Measurements from ENCODE around the gene GDI2.
"Not testable (repeated sequence)": the region's sequence is repeated elsewhere in the genome, so short reads cannot be mapped to it uniquely, and the experiment has no call there.

The GDI2 gene

DNA sequence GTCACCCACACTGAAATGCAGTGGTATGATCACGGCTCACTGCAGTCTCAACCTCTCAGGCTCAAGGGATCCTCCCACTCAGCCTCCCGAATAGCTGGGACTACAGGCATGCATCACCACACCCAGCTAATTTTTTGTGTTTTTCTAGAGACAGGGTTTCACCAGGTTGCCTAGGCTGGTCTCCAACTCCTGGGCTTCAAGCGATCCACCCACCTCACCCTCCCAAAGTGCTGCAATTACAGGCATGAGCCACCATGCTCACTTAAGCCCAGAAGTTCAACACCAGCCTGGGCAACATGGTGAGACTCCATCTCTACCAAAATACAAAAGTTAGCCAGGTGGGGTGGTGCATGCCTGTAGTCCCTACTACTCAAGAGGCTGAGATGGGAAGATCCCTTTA is 33.5 kb downstream of the GDI2 start:
- no peak for DNase-seq

DNA sequence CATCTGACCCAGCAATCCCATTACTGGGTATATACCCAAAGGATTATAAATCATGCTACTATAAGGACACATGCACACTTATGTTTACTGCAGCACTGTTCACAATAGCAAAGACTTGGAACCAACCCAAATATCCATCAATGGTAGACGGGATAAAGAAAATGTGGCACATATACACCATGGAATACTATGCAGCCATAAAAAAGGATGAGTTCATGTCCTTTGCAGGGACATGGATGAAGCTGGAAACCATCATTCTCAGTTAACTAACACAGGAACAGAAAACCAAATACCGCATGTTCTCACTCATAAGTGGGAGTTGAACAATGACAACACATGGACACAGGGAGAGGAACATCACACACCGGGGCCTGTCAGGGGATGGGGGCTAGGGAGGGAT is 35.5 kb downstream of the GDI2 start:
- not testable (repeated sequence) for DNase-seq

DNA sequence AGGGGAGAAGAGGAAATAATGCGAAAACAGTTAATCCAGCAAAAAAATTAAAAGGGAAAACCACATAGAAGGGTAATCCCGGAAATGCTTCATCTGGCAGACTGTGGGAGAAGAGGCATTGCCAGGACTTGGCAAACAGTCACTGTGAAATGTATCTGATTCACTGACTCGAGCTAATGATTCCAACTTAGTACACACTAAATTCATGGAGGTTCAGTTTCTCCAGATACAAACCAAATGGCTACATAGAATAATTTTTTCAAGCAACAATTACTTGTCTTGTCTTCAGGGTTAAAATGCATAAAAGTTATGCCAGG is 36.4 kb downstream of the GDI2 start:
- DNase-seq = no peak

DNA sequence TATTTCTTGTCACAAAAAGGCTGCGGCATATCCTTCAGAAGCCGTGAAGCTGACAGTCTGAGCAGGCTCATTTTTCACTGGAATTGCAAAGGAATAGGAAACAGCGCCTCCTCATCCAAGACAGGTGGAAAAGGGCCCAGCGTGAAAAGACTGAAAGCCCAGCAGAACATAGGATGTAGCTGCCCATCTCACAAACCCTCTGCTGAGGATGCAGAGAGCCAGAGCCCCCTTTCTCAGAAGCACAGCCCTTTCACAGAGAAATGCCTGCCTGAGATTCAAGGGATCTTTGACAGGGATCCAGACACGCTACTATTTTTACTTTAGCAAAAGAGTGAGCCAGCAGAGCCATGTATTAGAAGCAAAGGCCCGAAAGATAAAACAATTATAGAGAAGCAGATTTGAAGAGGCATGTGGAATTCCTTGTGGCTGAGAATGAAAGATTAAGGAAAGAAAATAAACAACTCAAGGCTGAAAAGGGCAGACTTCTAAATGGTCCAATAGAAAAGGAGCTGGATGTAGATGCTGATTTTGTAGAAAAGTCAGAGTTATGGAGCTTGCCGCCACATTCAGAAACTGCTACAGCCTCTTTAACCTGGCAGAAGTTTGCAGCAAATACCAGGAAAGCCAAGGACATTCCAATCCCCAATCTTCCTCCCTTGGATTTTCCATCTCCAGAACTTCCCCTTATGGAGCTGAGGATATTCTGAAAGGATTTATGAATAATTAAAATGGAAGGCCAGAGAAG is 36.9 kb downstream of the GDI2 start:
- no peak for DNase-seq

DNA sequence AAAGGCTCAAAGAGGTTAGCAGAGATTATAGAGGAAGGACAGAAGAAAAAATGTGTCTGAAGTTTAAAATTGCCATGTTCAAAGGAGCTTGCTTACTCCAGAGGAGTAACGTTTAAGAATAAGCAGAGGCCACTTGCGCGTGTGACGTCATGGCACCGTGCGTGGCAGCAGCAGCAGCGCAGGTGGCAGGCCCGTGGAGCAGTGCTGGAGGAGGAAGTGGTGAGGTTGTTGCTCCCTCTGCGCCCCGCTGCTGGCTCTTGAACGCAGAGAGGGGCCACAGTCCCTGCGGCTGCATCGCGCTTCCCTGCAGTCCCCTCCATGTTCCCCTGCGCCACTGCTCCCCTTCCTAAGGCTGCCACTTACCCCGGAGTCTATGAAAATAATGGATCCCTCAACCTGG is 37.5 kb downstream of the GDI2 start:
- peak; percentile 75 for DNase-seq

DNA sequence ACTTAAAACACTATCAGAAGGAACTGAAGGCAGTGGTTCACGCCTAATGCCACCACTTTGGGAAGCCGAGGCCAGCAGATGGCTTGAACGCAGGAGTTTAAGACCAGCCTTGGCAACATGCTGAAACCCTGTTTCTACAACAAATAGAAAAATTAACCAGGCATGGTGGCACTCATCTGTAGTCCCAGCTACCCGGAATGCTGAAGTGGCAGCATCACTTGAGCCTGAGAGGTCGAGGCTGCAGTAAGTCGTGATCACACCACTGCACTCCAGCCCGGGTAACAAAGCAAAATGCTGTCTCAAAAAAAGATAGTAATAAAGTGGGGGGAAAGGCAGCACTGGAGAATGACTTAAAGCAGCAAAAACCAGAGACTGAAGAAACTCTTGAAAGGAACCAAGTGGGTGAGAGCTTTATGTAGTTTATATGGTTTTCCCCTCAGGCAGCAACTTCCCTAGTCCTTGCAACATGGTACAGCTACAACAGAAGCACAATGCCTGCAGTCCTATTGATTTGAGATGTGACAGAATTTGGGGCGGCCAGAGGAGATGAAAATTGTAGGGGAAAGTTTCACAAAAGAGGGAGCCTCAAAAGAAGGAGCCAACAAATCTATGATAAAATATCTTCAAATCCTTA is 38.1 kb downstream of the GDI2 start:
- no peak for DNase-seq

DNA sequence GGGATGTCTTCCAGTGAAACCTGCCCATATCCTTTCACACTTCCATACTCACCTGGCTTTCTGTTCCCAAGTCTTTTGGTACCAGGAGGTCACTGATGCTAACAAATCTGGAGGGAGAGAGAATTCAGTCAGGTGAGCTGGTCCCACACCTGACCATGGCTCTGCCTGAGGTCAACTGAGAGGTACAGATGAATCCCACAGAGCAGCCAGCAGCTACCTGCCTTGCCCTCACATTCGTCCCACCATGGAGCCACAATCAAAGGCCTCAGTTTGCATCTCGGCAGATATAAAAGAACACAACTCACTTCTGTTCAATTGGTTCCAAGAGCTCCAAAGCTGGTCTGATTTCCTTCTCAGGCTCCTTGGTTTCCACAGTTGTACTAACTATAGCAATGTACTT is 47.0 kb downstream of the GDI2 start:
- no peak for DNase-seq

DNA sequence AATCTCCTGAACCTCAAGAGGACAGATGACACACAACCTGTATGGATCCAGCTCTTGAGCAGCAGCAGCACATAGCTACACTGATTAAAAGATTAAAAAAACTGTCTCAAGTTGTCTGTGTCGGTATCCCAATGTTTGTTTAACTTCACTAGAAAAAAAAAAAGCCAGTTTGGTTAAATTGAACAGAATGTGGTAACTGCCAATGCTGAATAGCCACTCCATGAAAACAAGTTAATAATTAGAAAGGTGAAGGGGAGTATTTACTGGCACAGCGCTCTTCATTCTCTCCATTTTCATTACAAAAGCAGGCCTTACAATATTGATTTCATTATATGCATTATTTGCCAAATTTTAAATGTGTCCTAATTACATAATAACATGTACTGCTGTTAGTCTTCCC is 47.6 kb downstream of the GDI2 start:
- DNase-seq = no peak

DNA sequence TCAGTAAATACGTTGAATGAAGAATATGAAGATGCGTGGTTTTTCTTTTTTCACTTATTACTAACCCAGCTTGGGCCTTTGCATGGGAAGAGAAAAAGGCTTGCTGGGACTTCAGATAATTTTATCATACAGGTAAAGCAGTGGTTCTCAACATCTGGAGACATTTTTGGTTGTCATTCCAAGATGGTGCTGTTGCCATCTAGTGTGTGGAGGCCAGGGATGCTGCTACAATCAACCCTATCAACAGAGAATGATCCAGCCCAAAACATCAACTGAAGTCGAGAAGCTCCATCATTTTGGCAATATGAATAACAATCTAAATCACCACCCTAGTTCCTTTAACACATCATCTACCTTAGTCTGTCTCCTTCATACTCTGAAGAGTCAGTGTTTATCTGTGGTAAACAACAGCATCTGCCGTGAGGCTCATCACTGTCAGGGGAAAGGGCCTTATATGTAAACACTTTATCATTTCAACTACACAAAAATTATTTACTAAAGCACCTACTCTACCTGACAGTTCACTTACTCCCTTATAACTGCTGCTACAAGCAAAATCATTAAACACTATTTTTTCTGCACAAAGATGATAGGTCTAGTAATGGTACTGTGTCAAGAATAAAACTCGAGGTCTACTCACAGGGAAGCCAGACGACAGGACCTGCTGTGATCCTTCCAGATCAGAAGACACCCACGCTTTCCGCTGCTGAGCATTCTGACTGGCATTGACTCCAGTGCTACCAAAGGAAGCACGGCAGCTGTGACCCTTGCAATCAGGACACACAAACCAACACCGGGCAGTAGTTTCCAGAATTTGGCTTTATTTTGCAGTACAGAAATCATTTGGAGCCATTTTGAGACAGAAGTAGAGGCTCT is 48.6 kb downstream of the GDI2 start:
- DNase-seq = no peak

DNA sequence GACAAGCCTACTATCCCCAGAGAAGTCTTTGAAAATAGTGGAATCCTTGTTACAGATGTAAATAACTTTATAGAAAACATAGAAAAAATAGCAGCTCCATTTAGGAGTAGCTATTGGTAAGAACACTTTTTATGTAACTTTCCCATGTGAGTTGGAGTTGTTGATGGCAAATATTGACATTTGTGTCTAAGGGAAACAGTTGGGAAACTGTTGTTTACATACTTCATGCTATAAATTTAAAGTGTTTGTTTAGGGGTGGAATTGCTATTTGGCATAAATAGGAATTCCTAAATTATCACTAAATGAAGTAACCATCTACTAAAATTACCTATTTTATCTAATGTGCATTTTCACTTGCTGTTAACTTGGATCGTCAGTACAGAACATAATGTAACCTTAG is 50.7 kb downstream of the GDI2 start:
- no peak for DNase-seq

DNA sequence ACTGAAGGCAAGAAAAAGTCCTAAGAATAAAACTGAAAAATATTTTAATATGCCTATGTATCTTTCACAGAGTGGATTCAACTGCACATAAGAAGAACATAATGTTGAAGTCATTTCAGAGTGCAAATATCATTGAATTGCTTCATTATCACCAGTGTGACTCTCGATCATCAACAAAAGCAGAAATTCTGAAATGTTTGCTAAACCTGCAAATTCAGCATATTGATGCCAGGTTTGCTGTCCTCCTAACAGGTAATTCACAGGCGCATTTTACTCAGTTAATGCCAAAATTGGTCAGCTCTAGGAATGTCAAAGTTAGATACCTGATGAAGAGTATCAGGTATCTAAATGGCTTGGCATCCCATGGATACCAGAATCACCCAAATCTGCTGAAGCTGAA is 52.0 kb downstream of the GDI2 start:
- DNase-seq = no peak

DNA sequence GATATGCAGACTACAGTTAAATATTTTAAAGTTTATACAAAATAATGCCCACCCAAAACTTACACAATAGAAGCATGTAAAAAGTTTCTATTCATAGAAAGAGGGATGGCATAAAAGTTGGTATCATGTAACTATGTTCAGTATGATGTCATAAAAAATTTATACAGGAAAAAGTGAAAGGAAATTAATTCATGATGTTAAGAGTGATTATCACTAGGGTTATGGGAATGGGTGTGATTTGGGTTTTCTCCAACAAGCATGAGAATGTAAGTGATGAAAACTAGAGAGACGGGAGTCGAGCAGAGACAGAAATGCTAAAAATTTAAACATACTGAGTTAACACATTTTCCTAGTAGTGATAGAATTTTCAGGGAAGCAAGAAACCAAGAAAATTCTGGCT is 52.7 kb downstream of the GDI2 start:
- DNase-seq = no peak

DNA sequence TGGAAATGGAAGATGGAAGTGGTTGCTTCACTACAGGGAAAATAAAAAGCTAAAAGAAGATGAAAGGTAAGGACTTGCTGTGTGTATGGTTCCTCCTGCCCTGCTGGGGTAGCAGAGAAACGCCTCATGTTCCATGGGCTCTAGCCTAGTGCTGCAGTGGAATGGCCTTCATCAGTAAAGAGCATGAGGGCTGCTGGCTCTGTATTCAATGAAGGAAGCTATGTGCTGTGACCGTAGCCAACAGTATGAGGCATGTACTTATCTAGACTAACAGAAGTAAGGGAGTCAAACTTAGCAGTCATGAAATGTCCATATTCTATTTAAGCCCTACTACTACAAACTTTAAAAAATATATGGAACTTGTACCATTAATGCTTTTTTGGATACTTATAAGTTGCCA is 54.3 kb downstream of the GDI2 start:
- no peak for DNase-seq

DNA sequence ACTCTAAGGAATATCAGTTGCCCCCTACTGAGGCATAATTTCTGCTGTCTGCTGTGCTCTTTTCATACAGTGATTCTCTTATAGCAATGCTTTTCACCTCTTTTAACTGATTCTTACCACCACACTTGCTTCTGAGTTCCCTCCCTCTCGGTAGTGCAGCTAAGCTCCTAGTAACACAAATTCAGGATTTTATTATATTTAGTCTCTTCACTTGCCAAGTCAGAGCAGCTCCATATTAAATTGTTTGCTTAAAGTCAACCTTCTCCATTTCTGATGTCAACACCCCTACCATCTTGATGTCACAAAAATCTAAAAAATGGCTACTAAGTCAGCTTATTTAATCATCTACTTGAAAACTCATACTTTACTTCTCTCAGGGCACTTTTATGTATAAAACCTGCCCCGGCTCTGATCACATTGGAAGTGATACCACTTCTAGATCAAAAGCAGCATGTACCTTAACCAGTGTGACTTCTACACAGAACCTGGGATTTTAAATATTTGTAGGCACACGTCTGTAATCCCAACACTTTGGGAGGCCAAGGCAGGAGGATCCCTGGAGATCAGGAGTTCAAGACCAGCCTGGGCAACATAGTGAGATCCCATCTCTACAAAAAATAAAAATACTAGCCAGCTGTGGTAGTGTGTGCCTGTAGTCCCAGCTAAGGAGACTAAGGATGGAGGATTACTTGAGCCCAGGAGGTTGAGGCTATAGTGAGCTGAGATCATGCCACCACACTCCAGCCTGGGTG is 55.3 kb downstream of the GDI2 start:
- DNase-seq = no peak

DNA sequence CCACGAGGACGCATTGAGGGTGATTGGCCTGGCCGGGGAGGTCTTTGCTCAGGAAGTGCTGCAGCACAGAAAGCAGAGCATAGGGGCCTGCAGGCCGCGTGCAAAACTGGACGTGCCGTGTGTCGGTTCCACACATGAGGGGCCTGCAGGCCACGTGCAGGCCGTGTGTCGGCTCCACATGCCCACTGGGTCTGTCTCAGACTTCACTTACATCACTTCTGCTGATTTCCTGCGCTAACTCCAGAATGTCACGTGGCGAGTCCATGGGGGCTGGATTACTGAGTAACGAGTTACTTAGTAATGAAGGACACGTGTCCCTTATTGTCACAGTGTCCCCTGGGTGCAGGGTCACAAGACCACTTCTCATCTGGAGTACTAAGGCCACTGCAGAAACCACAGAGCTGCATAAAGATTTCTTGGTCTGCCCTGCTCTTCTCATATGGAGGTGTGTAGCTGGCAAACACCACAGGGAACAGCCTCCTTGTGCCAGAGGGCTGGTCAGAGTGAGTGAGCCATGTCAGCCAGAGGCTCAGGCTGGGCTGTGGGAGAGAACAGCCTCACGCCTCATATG is 60.8 kb downstream of the GDI2 start:
- DNase-seq = no peak

DNA sequence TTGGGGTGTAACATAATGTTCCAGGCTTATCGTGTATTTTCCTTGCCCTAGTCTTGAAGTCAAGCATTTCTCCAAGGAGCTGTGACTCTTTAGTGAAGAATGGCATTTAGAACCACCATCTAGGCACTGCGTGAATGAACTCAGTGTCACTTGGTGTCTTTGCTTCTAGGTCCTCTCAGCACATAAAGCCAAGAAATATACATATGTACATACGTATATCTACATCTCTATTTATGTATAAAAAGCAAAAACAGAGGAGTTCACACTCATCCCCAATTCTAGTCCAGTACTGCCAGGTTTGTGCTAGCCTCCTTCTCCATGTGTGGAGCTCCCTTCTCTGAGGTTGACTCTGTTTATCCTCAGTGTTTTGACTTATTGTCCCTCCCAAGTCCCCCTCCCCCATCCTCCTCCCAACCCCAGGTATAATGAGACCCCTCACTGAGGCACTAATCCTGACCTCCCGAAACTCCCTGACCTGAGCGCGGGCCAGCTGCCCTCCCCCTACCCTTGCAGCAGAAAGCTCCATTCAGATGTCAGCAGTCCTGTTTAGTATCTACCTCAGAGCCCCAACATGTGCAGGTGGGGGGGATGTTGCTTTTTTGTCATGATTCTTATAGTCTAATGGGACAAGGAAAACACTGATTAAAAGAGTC is 61.5 kb downstream of the GDI2 start:
- DNase-seq = no peak

DNA sequence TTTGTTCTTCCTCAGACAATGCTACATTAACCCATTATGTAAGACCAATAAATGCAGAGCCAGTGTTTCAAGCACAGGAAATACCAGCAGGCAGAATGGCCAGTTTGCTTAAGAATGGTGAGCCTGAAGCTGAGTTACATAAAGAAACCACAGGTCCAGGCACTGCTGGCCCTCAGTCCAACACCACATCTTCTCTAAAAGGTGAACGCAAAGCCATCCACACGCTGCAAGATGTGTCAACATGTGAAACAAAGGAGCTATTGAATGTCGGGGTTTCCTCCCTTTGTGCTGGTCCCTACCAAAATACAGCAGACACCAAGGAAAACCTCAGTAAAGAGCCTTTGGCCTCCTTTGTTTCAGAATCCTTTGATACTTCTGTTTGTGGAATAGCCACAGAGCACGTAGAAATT is 64.8 kb downstream of the GDI2 start:
- no peak for DNase-seq

DNA sequence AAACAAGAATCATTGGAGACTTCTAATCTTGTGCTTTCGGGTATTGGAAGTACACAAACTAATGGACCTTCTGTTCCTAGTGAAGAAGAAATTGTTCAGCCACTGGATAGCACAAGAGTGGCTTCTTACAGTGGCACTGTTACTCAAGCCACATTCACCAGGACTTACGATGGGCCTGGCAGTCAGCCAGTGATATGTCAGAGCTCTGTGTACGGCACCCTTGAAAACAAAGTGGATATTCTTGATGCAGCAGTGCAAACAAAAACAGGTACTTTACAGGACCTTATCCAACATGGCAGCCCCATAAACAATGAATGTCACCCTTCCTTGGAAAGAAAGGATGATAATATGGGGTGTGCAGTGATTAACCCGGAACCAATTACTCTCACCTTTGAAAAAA is 67.0 kb downstream of the GDI2 start:
- DNase-seq = no peak

DNA sequence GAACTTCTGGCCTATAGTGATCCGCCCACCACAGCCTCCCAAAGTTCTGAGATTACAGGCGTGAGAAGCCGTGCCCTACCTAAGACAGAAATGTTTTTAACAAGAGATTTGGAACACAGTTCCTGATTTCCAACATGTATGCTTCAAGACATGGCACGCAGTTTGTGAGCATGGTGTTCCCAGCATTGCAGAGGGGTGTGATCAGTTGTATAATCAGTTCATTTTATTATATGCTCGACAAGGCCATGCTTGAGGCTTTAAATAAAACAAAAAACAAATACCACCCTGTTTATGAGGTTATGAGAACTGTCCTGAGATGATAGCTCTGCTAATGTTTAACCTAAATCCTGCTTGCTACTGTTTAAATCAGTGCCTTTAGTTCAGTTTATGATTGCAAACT is 68.4 kb downstream of the GDI2 start:
- DNase-seq = no peak

DNA sequence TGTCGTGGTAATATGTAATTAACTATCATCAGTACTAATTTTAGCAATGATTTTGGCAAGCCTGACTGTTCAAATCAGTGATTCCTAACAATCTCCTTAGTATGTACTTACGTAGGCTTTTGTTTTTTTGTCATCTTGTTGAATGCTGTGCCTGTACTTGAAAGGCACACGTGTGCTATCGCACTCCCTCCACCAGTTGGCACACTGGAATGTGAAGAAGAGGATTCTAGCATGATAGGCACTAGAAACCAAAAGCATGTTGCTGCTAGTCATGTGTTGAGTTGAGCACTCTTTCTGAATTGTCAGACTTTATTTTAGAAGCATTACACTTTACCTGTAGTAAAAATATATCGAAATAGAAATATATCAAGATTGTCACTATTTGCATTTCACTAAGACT is 69.5 kb downstream of the GDI2 start:
- no peak for DNase-seq

DNA sequence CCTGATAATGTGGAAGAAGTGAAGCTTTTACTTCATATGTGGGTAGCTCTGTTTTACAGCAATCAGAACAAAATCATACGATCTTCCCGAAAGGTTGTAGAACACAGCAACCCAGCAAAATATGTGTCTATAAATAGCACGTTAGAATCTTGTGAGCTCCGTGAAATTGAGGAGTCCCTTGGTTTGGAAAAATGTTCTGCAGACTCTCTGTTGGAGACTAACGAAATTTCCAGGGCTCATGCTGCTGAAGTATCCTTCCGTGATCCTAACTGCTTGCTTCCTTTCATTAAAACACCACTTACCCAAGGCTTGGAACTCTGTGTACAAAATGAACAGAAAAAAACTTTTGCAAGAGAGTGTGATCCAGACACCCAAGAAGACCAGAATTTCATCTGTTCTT is 71.1 kb downstream of the GDI2 start:
- DNase-seq = no peak

DNA sequence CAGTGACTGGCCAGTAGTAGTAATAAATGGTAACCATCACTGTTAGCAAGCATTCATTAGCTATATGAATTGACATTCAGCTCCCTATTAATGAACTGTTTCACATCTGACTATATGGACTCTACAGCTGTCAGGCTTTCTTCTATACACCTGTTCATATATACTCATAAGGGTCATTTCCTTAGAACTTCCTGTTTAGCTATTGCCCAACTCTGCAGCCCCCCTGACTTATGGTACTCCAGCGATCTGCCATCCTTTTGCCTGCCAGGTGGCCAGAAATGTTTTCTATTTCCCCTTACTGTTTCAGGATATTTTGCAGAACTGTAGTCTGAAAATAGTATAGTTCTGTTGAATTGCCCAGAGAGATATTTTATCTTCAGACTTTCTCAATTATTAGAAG is 72.0 kb downstream of the GDI2 start:
- DNase-seq = no peak

DNA sequence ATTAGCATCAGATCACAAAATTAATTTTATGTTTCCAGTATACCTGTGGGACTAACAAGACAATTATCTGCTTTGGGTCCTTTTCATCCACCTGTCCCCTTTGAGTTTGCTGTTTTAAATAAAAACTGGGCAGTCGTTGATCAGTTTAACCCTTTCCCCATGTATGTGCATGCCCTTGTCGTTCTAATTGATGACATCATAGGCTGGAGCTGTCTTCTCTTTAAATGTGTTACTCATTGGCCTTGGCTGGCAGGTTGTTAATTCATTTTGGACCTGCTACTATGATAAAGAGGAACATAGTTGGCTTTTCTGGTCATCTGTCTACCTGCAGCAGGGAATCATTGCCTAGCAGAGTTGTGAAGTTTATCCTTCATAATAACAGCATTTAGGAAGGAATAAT is 74.8 kb downstream of the GDI2 start:
- no peak for DNase-seq
